Chondrocyte (in vitro differentiated cells): ENCODE results near the gene MTM1. TPM values are rescaled to one million over a fixed set of nuclear protein-coding genes. Genes with fewer than 3 reads are reported as not detected.

ENCODE experiments used
- DNase-seq: peaks from one replicate; pipeline ENCODE4 v3.0.0; 2021; ENCODE audit warnings: mixed read lengths, low spot score
- H3K27ac Mint-ChIP-seq: one replicate; pipeline ENCODE4 v1.8.0; 2021; ENCODE audit warnings: mild to moderate bottlenecking, moderate library complexity, mixed read lengths; ENCODE audit not compliant: unreplicated experiment
- H3K27me3 Mint-ChIP-seq: 2 replicates; pipeline ENCODE4 v1.8.0; 2021; ENCODE audit warnings: low read depth, mixed read lengths
- H3K36me3 Mint-ChIP-seq: 2 replicates; pipeline ENCODE4 v1.8.0; 2021; ENCODE audit warnings: low read depth, mixed read lengths
- H3K4me1 Mint-ChIP-seq: 2 replicates; pipeline ENCODE4 v1.8.0; 2021; ENCODE audit warnings: low read depth, mild to moderate bottlenecking, mixed read lengths
- H3K4me3 Mint-ChIP-seq: one replicate; pipeline ENCODE4 v1.8.0; 2021; ENCODE audit warnings: mild to moderate bottlenecking, moderate library complexity, mixed read lengths; ENCODE audit not compliant: unreplicated experiment
- H3K9me3 Mint-ChIP-seq: 2 replicates; pipeline ENCODE4 v1.8.0; 2021; ENCODE audit warnings: low read depth, mixed read lengths
- CTCF ChIP-seq: fragments of 200-600 bp; sonication (generic); IDR thresholded peaks from 2 replicates; pipeline ENCODE4 v1.5.0; 2021; ENCODE audit warnings: antibody characterized with exemption, mild to moderate bottlenecking, moderate library complexity
- total RNA-seq: library from RNA; stranded (reverse); gene quantifications from 3 replicates; pipeline ENCODE4 v1.2.1, GENCODE V29; 2021

Gene MTM1
- total RNA-seq, 1 donor from 2014 or later: 10.1 TPM

GRCh38 chrX:150536455-150537116 lies 31.8 kb upstream of the MTM1 start:
- no peak for DNase-seq
- peaks cover 40% of the 10 kb centered on the region for H3K9me3 Mint-ChIP-seq
- H3K27ac Mint-ChIP-seq: no peak overlapping the region
- no peaks in the 10 kb centered on the region for H3K4me1 Mint-ChIP-seq
- no peak overlapping the region for H3K4me3 Mint-ChIP-seq
- TF ChIP-seq CTCF: no peak
- no peaks in the 10 kb centered on the region for H3K27me3 Mint-ChIP-seq
- no peaks in the 10 kb centered on the region for H3K36me3 Mint-ChIP-seq

GRCh38 chrX:150537851-150538250 lies 30.6 kb upstream of the MTM1 start:
- Mint-ChIP-seq H3K4me1 (no peaks in the 10 kb centered on the region), H3K36me3 (no peaks in the 10 kb centered on the region), H3K27ac (no peak overlapping the region), H3K27me3 (no peaks in the 10 kb centered on the region), H3K4me3 (no peak overlapping the region), H3K9me3 (peaks cover 40% of the 10 kb centered on the region)
- TF ChIP-seq CTCF: no peak
- no peak for DNase-seq

- H3K4me1 Mint-ChIP-seq: no peaks in the 10 kb centered on the region
- H3K4me3 Mint-ChIP-seq: no peak overlapping the region
- DNase-seq: no peak
- no peaks in the 10 kb centered on the region for H3K36me3 Mint-ChIP-seq
- no peak overlapping the region for H3K27ac Mint-ChIP-seq
- no peak for TF ChIP-seq CTCF
- H3K27me3 Mint-ChIP-seq: no peaks in the 10 kb centered on the region
- H3K9me3 Mint-ChIP-seq: peaks cover 21% of the 10 kb centered on the region
These were observed 27.5 kb upstream of the MTM1 start for GRCh38 chrX:150540965-150541364.

- DNase-seq: no peak
- H3K4me1 Mint-ChIP-seq: peaks cover 7% of the 10 kb centered on the region
- peaks cover 5% of the 10 kb centered on the region for H3K9me3 Mint-ChIP-seq
- no peaks in the 10 kb centered on the region for H3K36me3 Mint-ChIP-seq
- H3K27ac Mint-ChIP-seq: no peak overlapping the region
- TF ChIP-seq CTCF: no peak
- no peak overlapping the region for H3K4me3 Mint-ChIP-seq
- H3K27me3 Mint-ChIP-seq: no peaks in the 10 kb centered on the region
These were observed 25.6 kb upstream of the MTM1 start for GRCh38 chrX:150542846-150543229.

GRCh38 chrX:150543230-150544155 lies 24.9 kb upstream of the MTM1 start:
- H3K27me3 Mint-ChIP-seq: no peaks in the 10 kb centered on the region
- DNase-seq: no peak
- H3K27ac Mint-ChIP-seq: no peak overlapping the region
- peaks cover 14% of the 10 kb centered on the region for H3K4me1 Mint-ChIP-seq
- no peak for TF ChIP-seq CTCF
- H3K4me3 Mint-ChIP-seq: no peak overlapping the region
- H3K36me3 Mint-ChIP-seq: no peaks in the 10 kb centered on the region
- H3K9me3 Mint-ChIP-seq: peaks cover 8% of the 10 kb centered on the region
